ENCODE measurements around the gene RREB1. TPM values are rescaled to one million over a fixed set of nuclear protein-coding genes. Genes with fewer than 3 reads are reported as not detected.

Gene RREB1
- total and polyA plus RNA-seq, 3 donors from 2014 or later = 30.0 to 79.2 (median 75.0) TPM

- Histone ChIP-seq H3K9me3 (no peaks in the 10 kb centered on the region), H3K27ac (peak overlapping the region in 1 of 2 donors; percentile 19), H3K36me3 (ENCODE audit: low read depth, missing control alignments) (no peaks in the 10 kb centered on the region), H3K4me3 (no peak overlapping the region), H3K27me3 (no peaks in the 10 kb centered on the region), H3K4me1 (peaks cover 19% of the 10 kb centered on the region)
- WGBS, 2 donors = 59 to 64% methylated on average over 9 of the region's 9 CpGs
- no peak for DNase-seq
- intact Hi-C loops (cut with DNase I; ENCODE audit: low total_unique reads) = no loop called here
- TF ChIP-seq POLR2A (IDR thresholded peaks at IDR 0.05) = no peak
- TF ChIP-seq CTCF (IDR thresholded peaks at IDR 0.05) = no peak
Observed at GRCh38 chr6:7235712-7236305, 128.0 kb downstream of the RREB1 start.

DNA sequence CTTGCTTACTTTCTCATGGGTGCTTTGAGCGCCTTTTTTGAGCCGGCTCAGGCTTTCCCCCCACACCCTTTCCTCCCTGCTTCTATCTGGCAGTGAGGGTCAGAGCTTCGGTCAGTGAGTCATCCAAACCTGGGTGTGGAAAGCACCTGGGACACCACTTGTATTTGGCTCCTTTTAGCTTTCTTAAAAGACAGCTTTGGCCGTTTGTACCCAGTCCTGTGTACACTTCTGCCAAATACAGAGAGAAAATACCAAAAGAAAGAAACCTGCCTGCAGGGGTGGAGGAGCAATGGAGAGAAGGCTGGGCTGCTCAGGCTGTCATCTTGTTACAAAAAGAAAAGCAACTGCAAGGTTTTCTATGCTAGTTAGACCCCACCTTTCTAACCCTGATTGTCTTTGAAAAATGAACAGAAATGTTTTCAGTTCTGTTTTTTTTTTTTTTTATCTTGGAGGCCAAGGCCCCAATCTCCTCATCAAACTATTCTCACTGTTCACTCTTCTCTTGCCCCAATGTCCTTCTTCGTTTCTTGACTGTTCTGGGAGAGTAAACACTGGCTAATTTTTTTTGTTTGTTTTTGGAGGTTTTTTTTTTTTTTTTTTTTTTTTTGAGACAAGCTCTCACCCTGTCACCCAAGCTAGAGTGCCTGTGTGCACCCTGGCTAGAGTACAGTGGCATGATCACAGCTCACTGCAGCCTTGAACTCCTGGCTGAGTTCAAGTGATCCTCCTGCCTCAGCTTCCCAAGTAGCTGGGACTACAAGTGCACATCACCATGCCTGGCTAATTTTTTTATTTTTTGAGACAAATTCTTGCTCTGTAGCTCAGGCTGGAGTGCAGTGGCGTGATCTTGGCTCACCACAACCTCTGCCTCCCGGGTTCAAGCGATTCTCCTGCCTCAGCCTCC, 128.8 kb downstream of the RREB1 start:
- Histone ChIP-seq H3K27me3 (no peaks in the 10 kb centered on the region), H3K4me1 (peaks cover 19% of the 10 kb centered on the region), H3K4me3 (no peak overlapping the region), H3K9me3 (no peaks in the 10 kb centered on the region), H3K27ac (peak overlapping the region in 1 of 2 donors; percentile 19), H3K36me3 (ENCODE audit: low read depth, missing control alignments) (no peaks in the 10 kb centered on the region)
- 61 to 66% methylated on average over 8 of the region's 8 CpGs for WGBS, 2 donors
- intact Hi-C loops (cut with DNase I; ENCODE audit: low total_unique reads) = no loop called here
- no peak for TF ChIP-seq CTCF (IDR thresholded peaks at IDR 0.05)
- no peak for TF ChIP-seq POLR2A (IDR thresholded peaks at IDR 0.05)
- no peak for DNase-seq

DNA sequence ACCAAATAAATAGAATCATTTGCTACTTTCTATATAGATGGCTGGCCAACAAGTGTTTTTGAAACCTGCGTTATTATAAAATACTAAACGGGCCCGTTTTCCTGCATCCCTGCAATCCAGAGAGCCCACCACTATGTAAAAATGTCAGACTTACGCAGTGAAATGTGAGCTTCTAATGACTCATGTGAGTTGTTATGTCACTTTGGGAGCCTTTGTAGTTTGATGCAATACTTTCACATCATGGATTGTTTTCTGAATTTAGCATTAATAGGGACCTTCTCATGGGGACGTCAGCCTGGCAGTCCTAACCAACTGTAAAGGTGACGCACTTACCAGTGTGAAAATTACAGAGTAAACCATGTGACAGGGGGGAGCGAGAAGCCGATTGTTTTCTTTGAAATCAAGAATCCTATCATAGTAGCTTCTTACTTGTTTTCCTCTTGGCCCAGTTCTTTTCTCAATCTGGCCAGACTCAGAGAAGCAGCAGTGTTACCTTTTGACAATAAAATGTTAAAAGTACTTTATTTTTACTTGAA, 130.0 kb downstream of the RREB1 start:
- Histone ChIP-seq H3K27me3 (no peaks in the 10 kb centered on the region), H3K4me1 (peaks cover 23% of the 10 kb centered on the region), H3K9me3 (no peaks in the 10 kb centered on the region), H3K36me3 (ENCODE audit: low read depth, missing control alignments) (no peaks in the 10 kb centered on the region), H3K27ac (no peak overlapping the region), H3K4me3 (no peak overlapping the region)
- DNase-seq = no peak
- WGBS, 2 donors = 87 to 90% methylated on average over 8 of the region's 8 CpGs
- TF ChIP-seq CTCF (IDR thresholded peaks at IDR 0.05) (no peak), POLR2A (IDR thresholded peaks at IDR 0.05) (no peak)
- intact Hi-C loops (cut with DNase I; ENCODE audit: low total_unique reads) = no loop called here

- Histone ChIP-seq H3K27me3 (no peaks in the 10 kb centered on the region), H3K9me3 (no peaks in the 10 kb centered on the region), H3K4me3 (no peak overlapping the region), H3K36me3 (ENCODE audit: low read depth, missing control alignments) (no peaks in the 10 kb centered on the region), H3K4me1 (peaks cover 31% of the 10 kb centered on the region), H3K27ac (no peak overlapping the region)
- intact Hi-C loops (cut with DNase I; ENCODE audit: low total_unique reads) = no loop called here
- DNase-seq = no peak
- WGBS, 2 donors = 89 to 91% methylated on average over 5 of the region's 5 CpGs
- TF ChIP-seq CTCF (IDR thresholded peaks at IDR 0.05) (no peak), POLR2A (IDR thresholded peaks at IDR 0.05) (no peak)
Observed at GRCh38 chr6:7238526-7238899, 130.8 kb downstream of the RREB1 start.

All from testis (tissue), 3 donors.